Measurements from ENCODE around the gene CDH15.
"Not testable (repeated sequence)": the region's sequence is repeated elsewhere in the genome, so short reads cannot be mapped to it uniquely, and the experiment has no call there.

CDH15 gene

GRCh38 chr16:89172528-89173173 is 1.1 kb downstream of the CDH15 start:
- no peak for DNase-seq (ENCODE audit: low read depth)

GRCh38 chr16:89173174-89173921 is 1.8 kb downstream of the CDH15 start:
- DNase-seq (ENCODE audit: low read depth): no peak

DNA sequence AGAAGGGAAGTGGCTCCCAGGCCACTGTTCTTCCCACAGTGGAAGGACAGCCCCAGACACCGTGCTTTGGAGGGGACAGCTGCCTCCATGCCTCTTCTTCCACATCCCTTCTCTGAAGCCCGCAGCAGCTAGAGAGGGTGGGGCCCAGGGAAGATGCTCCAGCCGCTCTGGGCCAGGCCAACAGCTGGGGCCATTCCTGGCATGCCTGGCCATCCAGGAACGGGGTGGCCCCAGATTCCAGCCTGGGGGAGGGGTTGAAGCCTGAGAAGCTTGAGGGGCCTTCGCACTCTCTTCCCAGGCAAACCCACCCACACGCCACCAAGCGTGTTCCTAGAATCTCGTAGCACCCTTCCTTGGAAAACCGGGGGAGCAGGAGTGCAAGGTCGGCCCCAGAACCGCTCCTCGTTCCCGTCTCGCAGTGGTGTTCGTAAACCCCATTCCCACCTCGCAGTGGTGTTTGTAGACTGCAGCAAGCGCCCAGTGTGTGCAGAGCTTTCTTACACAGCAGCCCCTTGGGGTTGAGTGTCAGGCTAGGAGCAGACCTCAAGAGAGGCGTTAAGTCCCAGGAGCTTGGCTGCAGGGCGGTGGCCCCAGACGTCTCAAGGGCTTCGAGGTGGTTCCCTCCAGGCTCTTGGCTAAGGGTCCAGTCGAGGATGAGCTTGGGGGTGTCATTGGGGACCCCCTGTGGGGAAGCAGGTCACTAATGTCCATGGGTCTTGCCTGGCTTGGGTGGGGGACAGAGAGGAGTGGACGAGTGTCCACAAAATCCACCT is 2.7 kb downstream of the CDH15 start:
- DNase-seq (ENCODE audit: low read depth): no peak

DNA sequence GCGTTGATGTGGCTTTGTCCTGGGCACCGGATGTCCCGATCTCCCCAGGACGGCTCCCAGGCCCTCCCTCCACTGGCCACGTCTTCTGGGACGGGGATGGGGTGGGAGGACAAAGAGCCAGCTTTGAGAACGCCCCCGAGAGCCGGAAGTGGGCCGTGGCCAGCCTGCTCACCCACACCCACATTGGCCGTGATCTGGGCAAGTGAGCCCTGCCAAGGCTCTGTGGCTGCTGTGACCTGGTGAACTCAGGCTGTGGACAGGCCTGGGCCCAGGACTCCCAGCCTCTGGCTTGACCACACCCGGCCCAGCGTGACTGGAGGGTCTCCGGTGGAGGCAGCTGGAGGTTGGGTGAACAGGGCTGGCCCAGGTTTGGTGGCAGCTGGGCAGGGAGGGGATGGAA is 3.3 kb downstream of the CDH15 start:
- no peak for DNase-seq (ENCODE audit: low read depth)

DNA sequence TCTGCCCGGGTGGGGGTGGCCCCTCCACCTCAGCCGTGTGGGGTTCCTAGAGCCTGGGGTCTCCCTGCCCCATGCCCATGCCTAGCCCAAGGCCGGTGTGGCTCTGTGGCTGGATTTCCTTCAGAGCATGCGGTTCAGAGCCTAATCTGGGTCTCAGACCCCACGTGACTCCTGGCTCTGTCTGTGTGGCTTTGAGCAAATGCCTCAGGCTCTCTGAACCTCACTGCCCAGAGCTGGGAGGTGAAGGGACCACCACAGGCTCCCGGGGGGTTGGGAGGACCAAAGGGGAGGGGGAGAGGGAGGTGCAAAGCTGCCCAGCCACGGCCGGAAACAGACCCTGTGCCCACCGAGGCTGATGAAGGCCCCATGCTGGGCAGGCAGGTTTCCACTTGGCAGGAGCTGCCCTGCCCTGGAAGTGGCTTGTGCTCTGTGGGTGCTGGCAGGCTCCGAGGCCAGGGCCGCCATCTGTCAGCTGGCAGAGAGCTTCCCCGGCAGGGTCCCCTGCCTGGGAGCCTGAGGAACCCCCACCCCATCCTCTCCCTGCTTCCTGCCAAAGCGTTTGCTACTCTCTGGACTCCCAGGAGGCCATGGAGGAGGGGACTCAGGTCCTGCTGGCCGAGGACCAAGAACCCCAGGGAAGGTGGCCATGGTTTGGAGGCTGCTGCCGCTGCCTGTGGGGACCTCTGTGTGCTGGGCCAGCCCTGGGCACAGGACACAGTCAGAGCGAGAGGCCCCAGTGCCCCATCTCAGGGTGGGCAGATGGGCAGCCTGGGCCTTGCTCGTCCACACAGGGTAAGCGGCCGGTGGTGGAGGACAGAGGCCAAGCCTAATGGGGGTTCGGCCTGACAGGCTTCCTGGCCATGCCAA is 4.0 kb downstream of the CDH15 start:
- no peak for DNase-seq (ENCODE audit: low read depth)

DNA sequence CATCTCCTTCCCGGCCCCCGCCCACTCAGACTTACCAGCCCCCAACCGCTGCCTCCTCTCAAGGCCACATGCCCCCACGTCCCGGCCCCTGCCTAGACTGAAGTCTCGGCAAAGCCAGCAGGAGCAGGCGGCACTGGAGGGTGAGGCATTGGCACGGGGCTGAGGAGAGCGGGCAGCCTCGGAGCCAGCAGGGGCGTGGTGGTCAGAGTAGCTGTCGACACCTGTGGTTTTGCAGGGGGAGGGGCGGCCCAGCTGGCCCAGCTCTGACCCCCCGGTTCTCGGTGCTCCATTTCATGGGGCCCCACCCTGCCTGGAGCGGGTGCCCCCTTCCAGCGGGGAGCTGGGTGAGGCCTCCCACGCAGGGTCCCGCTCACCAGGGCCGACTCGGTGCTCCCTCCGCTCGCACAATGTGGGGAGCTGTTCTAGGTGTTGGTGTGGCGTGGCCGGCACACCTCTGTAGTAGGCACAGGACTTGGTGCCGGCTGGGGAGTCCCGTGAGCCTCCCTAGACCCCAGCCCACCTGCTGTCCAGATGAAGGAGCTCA is 4.7 kb downstream of the CDH15 start:
- no peak for DNase-seq (ENCODE audit: low read depth)

DNA sequence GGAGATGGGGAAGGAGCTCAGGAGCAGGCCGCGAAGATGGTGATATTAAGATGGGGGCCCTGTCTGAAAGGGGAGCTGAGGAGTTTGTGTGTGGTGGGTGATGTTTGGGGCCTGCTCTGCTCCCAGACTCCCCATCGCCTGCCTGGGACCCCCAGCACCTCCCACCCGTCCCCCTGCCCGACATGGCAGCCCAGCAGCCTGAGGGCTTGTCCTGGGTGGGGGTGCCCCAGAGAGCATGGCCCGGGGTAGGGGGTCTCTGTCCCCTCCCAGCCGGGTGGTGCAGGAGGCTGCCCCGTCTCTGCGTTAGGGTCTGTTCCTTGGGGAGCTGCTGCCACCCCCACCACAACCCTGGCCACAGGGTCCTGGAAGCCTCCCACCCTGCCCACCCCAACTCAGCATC is 5.2 kb downstream of the CDH15 start:
- no peak for DNase-seq (ENCODE audit: low read depth)

DNA sequence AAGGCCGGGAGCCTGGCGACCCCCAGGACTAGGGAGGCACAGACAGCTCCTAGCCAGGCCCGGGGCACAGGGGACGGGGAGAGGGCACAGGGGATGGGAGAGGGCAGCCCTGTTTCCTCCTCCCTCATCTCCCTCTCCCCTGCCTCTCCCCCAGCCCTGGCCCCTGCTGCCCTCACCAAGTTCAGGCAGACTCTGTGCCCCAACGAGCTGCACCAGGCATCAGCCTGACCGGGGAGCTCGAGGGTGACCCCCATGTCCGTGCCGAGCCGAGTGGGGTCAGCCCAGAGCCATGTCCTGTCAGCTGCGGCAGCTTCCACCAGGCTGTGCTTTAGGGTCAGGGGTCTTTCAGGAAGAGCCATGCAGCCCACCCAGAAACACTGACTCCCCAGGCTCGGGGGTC is 6.0 kb downstream of the CDH15 start:
- no peak for DNase-seq (ENCODE audit: low read depth)

DNA sequence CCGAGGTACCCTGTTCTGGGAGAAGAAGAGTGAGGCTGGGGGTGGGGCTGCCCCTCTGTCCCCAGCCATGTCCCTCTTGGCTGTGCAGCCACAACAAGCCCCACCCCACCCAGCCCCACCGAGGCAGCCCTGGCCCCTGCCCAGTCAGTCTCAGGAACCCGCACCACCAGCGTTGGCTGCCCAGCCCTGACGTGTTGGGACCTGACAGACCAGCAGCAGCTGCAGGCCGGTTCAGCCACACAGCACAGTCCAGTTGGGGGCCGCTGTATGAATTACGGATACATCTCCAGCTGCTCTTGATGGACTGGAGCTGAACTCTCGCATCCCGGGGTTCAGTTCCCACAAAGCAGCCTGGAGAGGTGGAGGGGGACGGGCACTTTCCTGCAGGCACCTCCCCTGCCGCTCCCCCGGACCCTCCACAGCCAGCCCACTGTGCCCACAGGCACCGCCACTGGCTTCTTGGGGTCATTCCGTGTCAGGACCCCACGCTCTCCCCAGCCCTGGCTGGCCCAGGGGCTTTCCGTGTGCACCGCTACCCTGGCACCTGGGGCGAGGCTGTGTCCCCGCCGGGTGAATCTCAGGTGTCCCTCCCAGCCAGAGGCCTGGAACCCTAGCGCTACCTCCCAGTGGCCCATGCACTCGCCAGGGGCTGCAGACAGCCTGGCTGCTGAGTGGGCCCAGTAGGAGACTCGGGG is 7.1 kb downstream of the CDH15 start:
- no peak for DNase-seq (ENCODE audit: low read depth)

DNA sequence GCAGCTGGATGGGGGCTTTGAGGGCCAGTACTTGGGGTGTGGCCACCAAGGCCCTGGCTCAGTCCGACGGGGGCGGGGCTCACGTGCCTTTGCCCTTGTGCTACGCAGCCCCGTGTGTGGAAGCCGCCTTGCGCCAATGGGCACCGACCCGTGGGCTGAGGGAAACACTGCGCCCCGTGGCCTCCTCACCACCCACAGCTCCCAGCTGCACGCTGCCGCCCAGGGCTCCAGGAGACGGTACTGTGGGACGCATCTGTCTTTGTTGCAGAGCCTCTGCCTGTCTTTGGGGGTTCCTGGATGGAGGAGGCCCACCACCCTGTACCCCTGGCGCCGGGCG is 7.6 kb downstream of the CDH15 start:
- no peak for DNase-seq (ENCODE audit: low read depth)

- no peak for DNase-seq (ENCODE audit: low read depth)
Observed at GRCh38 chr16:89179656-89180315, 8.2 kb downstream of the CDH15 start.

GRCh38 chr16:89183463-89183862 is 11.9 kb downstream of the CDH15 start:
- no peak for DNase-seq (ENCODE audit: low read depth)

DNA sequence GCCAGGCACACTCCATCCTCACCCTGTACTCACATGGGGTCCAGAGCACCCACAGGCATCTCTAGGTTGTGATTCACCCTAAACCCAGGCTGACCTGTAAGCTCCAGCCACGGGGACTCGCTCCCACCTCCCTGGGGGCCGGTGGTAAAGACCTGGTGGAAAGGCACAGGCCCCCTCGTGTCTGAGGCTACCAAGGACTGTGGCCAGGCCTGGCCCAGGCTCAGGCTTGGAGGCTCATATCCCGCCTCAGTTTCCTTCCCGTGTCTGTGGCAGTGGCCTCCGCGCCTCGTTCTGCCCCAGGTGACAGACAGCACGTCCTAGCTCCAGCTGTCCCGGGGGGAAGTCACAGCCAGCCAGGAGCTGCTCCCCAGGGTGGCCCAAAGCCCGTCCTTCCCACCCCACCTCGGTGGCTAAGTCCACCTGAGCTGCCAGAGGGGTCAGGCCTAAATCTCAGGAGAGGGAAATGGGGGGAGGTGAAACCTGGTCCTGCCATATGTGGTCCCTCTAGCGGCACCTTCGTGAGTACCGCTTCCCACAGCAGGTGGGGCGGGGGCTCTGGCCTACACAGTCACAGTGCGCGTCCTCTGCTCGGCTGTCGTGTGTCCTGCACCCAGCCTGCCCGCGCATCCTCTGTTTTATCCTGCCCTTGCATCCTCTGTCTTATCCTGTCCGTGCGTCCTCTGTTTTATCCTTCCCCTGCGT is 12.6 kb downstream of the CDH15 start:
- no peak for DNase-seq (ENCODE audit: low read depth)

DNA sequence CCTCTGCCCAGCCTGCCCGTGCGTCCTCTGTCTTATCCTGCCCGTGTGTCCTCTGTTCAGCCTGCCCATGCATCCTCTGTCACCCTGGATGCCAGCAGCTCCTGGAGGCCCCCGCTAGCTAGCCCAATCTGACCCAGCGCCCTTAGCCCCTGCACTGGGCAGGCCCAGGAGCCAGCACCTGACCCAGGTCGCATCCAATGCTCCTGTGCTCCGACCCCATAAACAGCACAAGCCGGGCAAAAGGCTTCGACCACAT is 13.1 kb downstream of the CDH15 start:
- DNase-seq (ENCODE audit: low read depth): no peak

- DNase-seq (ENCODE audit: low read depth): no peak
Observed at GRCh38 chr16:89184933-89185794, 13.6 kb downstream of the CDH15 start.

GRCh38 chr16:89185887-89186592 is 14.5 kb downstream of the CDH15 start:
- DNase-seq (ENCODE audit: low read depth): not testable (repeated sequence)

DNA sequence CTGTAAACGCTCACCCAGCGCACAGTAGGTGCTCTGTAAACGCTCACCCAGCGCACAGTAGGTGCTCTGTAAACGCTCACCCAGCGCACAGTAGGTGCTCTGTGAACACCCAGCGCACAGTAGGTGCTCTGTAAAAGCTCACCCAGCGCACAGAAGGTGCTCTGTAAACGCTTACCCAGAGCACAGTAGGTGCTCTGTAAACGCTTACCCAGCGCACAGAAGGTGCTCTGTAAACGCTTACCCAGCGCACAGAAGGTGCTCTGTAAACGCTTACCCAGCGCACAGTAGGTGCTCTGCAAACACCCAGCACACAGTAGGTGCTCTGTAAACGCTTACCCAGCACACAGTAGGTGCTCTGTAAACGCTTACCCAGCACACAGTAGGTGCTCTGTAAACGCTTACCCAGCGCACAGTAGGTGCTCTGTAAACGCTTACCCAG is 15.1 kb downstream of the CDH15 start:
- DNase-seq (ENCODE audit: low read depth): not testable (repeated sequence)

GRCh38 chr16:89187032-89187769 is 15.7 kb downstream of the CDH15 start:
- peak; percentile 47 for DNase-seq (ENCODE audit: low read depth)
